Hepatocyte (in vitro differentiated cells): Measurements from ENCODE around the gene CXCL10. TPM values are rescaled to one million over a fixed set of nuclear protein-coding genes. Genes with fewer than 3 reads are reported as not detected.
A peak's percentile ranks its signal among the peaks of the same experiment; 100 is the strongest.

ENCODE experiments used
- DNase-seq: peaks from one replicate; pipeline ENCODE4 v3.0.0-alpha.2; 2016; ENCODE audit warnings: low spot score
- H2AFZ ChIP-seq: fragments of 200-600 bp; sonication (generic); 2 replicates; pipeline ENCODE4 v1.6.0; 2016; ENCODE audit warnings: antibody characterized with exemption, mild to moderate bottlenecking
- H3K27ac ChIP-seq: fragments of 200-600 bp; sonication (generic); 2 replicates; pipeline ENCODE4 v1.5.1; 2016; ENCODE audit warnings: mild to moderate bottlenecking
- H3K27me3 ChIP-seq: fragments of 200-600 bp; sonication (generic); 2 replicates; pipeline ENCODE4 v1.6.1; 2016
- H3K36me3 ChIP-seq: fragments of 200-600 bp; sonication (generic); replicated peaks from 2 replicates; pipeline ENCODE4 v1.5.1; 2016; ENCODE audit warnings: low read depth; ENCODE audit not compliant: insufficient read depth
- H3K4me1 ChIP-seq: fragments of 200-600 bp; sonication (generic); 2 replicates; pipeline ENCODE4 v1.5.1; 2016; ENCODE audit warnings: mild to moderate bottlenecking, moderate library complexity; ENCODE audit not compliant: insufficient read depth
- H3K4me2 ChIP-seq: fragments of 200-600 bp; sonication (generic); 2 replicates; pipeline ENCODE4 v1.6.0; 2016
- H3K4me3 ChIP-seq: fragments of 200-600 bp; sonication (generic); 2 replicates; pipeline ENCODE4 v1.5.1; 2016; ENCODE audit warnings: mild to moderate bottlenecking
- H3K79me2 ChIP-seq: fragments of 200-600 bp; sonication (generic); 2 replicates; pipeline ENCODE4 v1.6.0; 2017; ENCODE audit warnings: mild to moderate bottlenecking
- H3K9me2 ChIP-seq: fragments of 200-600 bp; sonication (generic); replicated peaks from 2 replicates; pipeline ENCODE4 v1.6.0; 2017; ENCODE audit warnings: mild to moderate bottlenecking; ENCODE audit not compliant: insufficient read depth
- H3K9me3 ChIP-seq: fragments of 200-600 bp; sonication (generic); 2 replicates; pipeline ENCODE4 v1.5.1; 2016; ENCODE audit warnings: low read depth, mild to moderate bottlenecking
- H4K20me1 ChIP-seq: fragments of 200-600 bp; sonication (generic); 2 replicates; pipeline ENCODE4 v1.6.0; 2016; ENCODE audit warnings: mild to moderate bottlenecking; ENCODE audit not compliant: insufficient read depth, poor library complexity, severe bottlenecking
- EZH2 ChIP-seq: fragments of 200-600 bp; sonication (generic); IDR thresholded peaks from 2 replicates; pipeline ENCODE4 v1.6.1; 2016; ENCODE audit warnings: antibody characterized with exemption, mild to moderate bottlenecking, borderline replicate concordance
- EZH2phosphoT487 ChIP-seq: fragments of 200-600 bp; sonication (generic); IDR thresholded peaks from one replicate; pipeline ENCODE4 v1.6.1; 2018; ENCODE audit warnings: antibody characterized with exemption, mild to moderate bottlenecking, low read depth, moderate library complexity; ENCODE audit not compliant: unreplicated experiment, severe bottlenecking
- WGBS: methylation state at CpG from one replicate; pipeline ENCODE4 v1.1.6; 2016; ENCODE audit warnings: low lambda C conversion rate; ENCODE audit errors: missing lambda C conversion rate; 5-methylcytosine and 5-hydroxymethylcytosine counted together
- polyA plus RNA-seq: library from polyadenylated mRNA; unstranded; fragments of >200 nt; fragmentation: Nextera tagmentation; extraction: Ambion mirVana; gene quantifications from 2 replicates; pipeline ENCODE4 v1.2.1, GENCODE V29; 2016
- total RNA-seq: library from RNA; depleted of rRNA; stranded (reverse); fragments of >200 nt; gene quantifications from 2 replicates; pipeline ENCODE4 v1.2.3, GENCODE V29; 2014
- TF ChIP-seq, protein P1 (sequence below): fragments of 200-600 bp; sonication (generic); IDR thresholded peaks from 2 replicates; pipeline ENCODE4 v1.5.1; 2016; ENCODE audit warnings: antibody characterized with exemption, mild to moderate bottlenecking; ENCODE audit not compliant: poor library complexity

CXCL10 gene
- total RNA-seq (2.8 and 3.7 TPM in 2 replicates), polyA plus RNA-seq (3.3 and 7.4 TPM in 2 replicates)

- H3K4me1 ChIP-seq = no peaks in the 10 kb centered on the region
- H3K27me3 ChIP-seq = no peaks in the 10 kb centered on the region
- no peaks in the 10 kb centered on the region for H3K36me3 ChIP-seq
- no peak within 1 kb of the TSS for H3K4me3 ChIP-seq
- no peaks in the 10 kb centered on the region for H3K9me3 ChIP-seq
- H3K79me2 ChIP-seq = no peaks in the 10 kb centered on the region
- H3K9me2 ChIP-seq = no peaks in the 10 kb centered on the region
- no peak within 1 kb of the TSS for H3K4me2 ChIP-seq
- H3K27ac ChIP-seq = no peak within 1 kb of the TSS
- 63% methylated on average over 3 of the region's 3 CpGs for WGBS
- H2AFZ ChIP-seq = no peak within 1 kb of the TSS
- DNase-seq = no peak
- no peaks in the 10 kb centered on the region for H4K20me1 ChIP-seq
- TF ChIP-seq, protein P1, sequence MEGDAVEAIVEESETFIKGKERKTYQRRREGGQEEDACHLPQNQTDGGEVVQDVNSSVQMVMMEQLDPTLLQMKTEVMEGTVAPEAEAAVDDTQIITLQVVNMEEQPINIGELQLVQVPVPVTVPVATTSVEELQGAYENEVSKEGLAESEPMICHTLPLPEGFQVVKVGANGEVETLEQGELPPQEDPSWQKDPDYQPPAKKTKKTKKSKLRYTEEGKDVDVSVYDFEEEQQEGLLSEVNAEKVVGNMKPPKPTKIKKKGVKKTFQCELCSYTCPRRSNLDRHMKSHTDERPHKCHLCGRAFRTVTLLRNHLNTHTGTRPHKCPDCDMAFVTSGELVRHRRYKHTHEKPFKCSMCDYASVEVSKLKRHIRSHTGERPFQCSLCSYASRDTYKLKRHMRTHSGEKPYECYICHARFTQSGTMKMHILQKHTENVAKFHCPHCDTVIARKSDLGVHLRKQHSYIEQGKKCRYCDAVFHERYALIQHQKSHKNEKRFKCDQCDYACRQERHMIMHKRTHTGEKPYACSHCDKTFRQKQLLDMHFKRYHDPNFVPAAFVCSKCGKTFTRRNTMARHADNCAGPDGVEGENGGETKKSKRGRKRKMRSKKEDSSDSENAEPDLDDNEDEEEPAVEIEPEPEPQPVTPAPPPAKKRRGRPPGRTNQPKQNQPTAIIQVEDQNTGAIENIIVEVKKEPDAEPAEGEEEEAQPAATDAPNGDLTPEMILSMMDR = no peak
- no peak for TF ChIP-seq EZH2
- no peak for TF ChIP-seq EZH2phosphoT487
These were observed at the start of gene CXCL10 for GRCh38 chr4:76023389-76023788. TSS of gene CXCL10 (minus strand) at chr4:76023497. CDS start at chr4:76023431, 66 bp downstream.

DNA sequence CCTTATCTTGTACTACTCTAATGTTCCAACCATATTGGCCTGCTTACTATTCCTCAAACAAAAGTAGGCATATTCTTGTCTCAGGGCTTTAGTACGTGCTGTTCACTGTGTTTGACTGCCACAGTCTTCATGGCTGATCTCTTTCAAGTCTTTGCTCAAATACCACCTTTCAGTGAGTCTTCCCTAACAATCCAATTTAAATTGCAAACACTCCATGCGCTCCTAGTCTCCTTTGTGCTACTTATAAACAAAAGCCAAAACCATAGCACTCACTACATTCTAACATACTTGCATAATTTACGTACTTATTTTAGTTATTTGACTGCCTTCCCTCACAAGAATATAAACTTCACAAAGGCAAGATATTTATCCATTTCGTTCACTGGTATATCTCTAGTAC lies 49.5 kb upstream of the CXCL10 start:
- Histone ChIP-seq H3K79me2 (no peaks in the 10 kb centered on the region), H3K4me1 (no peaks in the 10 kb centered on the region), H3K4me3 (no peak overlapping the region), H2AFZ (no peak overlapping the region), H3K27me3 (no peaks in the 10 kb centered on the region), H4K20me1 (no peaks in the 10 kb centered on the region), H3K36me3 (no peaks in the 10 kb centered on the region), H3K4me2 (no peak overlapping the region), H3K9me2 (no peaks in the 10 kb centered on the region), H3K9me3 (no peaks in the 10 kb centered on the region), H3K27ac (no peak overlapping the region)
- no peak for DNase-seq
- TF ChIP-seq EZH2 (no peak), EZH2phosphoT487 (no peak)
- TF ChIP-seq, protein P1 = no peak
- WGBS = 79% methylated on average over 4 of the region's 4 CpGs

GRCh38 chr4:76067652-76068286 lies 44.5 kb upstream of the CXCL10 start:
- no peaks in the 10 kb centered on the region for H3K9me2 ChIP-seq
- no peak overlapping the region for H3K27ac ChIP-seq
- TF ChIP-seq, protein P1 = peak; percentile 89
- TF ChIP-seq EZH2 = no peak
- no peaks in the 10 kb centered on the region for H3K27me3 ChIP-seq
- WGBS = 0% methylated on average over 2 of the region's 2 CpGs
- H3K4me2 ChIP-seq = no peak overlapping the region
- H4K20me1 ChIP-seq = no peaks in the 10 kb centered on the region
- no peaks in the 10 kb centered on the region for H3K9me3 ChIP-seq
- H3K4me3 ChIP-seq = no peak overlapping the region
- H3K36me3 ChIP-seq = no peaks in the 10 kb centered on the region
- no peaks in the 10 kb centered on the region for H3K79me2 ChIP-seq
- no peaks in the 10 kb centered on the region for H3K4me1 ChIP-seq
- no peak overlapping the region for H2AFZ ChIP-seq
- DNase-seq = peak; percentile 86
